DND-41 (cell line): ENCODE measurements around the gene NUBP2.

Source experiments
- ATAC-seq: fragments of 200-7000 bp; cut with Tn5 transposase; 3 replicates; pipeline ENCODE4 v1.9.1; 2021; ENCODE audit warnings: low read depth; ENCODE audit not compliant: insufficient read depth
- DNase-seq: peaks from one replicate; pipeline ENCODE4 v3.0.0-alpha.2; 2020
- H2AFZ ChIP-seq: 2 replicates; pipeline ENCODE4 v1.6.0; 2012; ENCODE audit warnings: low read depth, low read length
- H3K27ac ChIP-seq: 2 replicates; pipeline ENCODE4 v1.5.1; 2012; ENCODE audit warnings: low read length, inconsistent platforms
- H3K27me3 ChIP-seq: fragments of 200-600 bp; sonication (generic); 2 replicates; pipeline ENCODE4 v1.6.0; 2012; ENCODE audit warnings: low read length, mild to moderate bottlenecking, inconsistent platforms; ENCODE audit not compliant: insufficient read depth, poor library complexity
- H3K36me3 ChIP-seq: 2 replicates; pipeline ENCODE4 v1.5.1; 2012; ENCODE audit warnings: low read length, inconsistent platforms; ENCODE audit not compliant: insufficient read depth
- H3K4me1 ChIP-seq: 2 replicates; pipeline ENCODE4 v1.5.1; 2012; ENCODE audit warnings: mild to moderate bottlenecking, low read length; ENCODE audit not compliant: insufficient read depth
- H3K4me2 ChIP-seq: 2 replicates; pipeline ENCODE4 v1.6.0; 2012; ENCODE audit warnings: mild to moderate bottlenecking, moderate library complexity, low read length, inconsistent platforms; ENCODE audit not compliant: insufficient read depth
- H3K4me3 ChIP-seq, 2 experiments: fragments of 200-600 bp in 1 of 2; shearing (Covaris generic) in 1 of 2; 2 replicates each; pipeline ENCODE4 v1.5.1; 2012 to 2016; ENCODE audit warnings: inconsistent platforms in 2 of 2, low read length in 2 of 2, mild to moderate bottlenecking in 2 of 2, low read depth in 1 of 2, moderate library complexity in 1 of 2
- H3K79me2 ChIP-seq: 2 replicates; pipeline ENCODE4 v1.6.0; 2012; ENCODE audit warnings: low read length, inconsistent platforms; ENCODE audit not compliant: insufficient read depth
- H3K9ac ChIP-seq: 2 replicates; pipeline ENCODE4 v1.6.0; 2012; ENCODE audit warnings: low read depth, mild to moderate bottlenecking, inconsistent platforms, low read length, moderate library complexity
- H3K9me3 ChIP-seq: 2 replicates; pipeline ENCODE4 v1.5.1; 2012; ENCODE audit warnings: low read length, moderate library complexity, mild to moderate bottlenecking, inconsistent platforms; ENCODE audit not compliant: insufficient read depth, severe bottlenecking
- H4K20me1 ChIP-seq: 2 replicates; pipeline ENCODE4 v1.6.0; 2012; ENCODE audit warnings: low read length; ENCODE audit not compliant: insufficient read depth
- EZH2 ChIP-seq: IDR thresholded peaks from 3 replicates; pipeline ENCODE4 v1.6.1; 2012; ENCODE audit warnings: borderline replicate concordance, low read depth, mild to moderate bottlenecking, moderate library complexity, low read length, inconsistent platforms; ENCODE audit not compliant: severe bottlenecking
- TF ChIP-seq, protein P1 (sequence below): IDR thresholded peaks from 2 replicates; pipeline ENCODE4 v1.5.1; 2012; ENCODE audit warnings: borderline replicate concordance, low read length, moderate library complexity, mild to moderate bottlenecking; ENCODE audit not compliant: poor library complexity, severe bottlenecking; ENCODE audit errors: extremely low read depth

The NUBP2 gene

GRCh38 chr16:1759511-1759910, 23.2 kb upstream of the NUBP2 start:
- DNase-seq (no peak), ATAC-seq (no peak)
- no peaks in the 10 kb centered on the region for H3K4me1 ChIP-seq
- peaks cover 3% of the 10 kb centered on the region; the same call in 1 of the 2 replicates for H4K20me1 ChIP-seq
- H3K79me2 ChIP-seq = no peaks in the 10 kb centered on the region
- peaks cover 65% of the 10 kb centered on the region for H3K36me3 ChIP-seq
- H2AFZ ChIP-seq = no peak overlapping the region
- H3K4me2 ChIP-seq = no peak overlapping the region
- no peak for TF ChIP-seq EZH2
- H3K27ac ChIP-seq = no peak overlapping the region
- no peaks in the 10 kb centered on the region for H3K27me3 ChIP-seq
- no peak overlapping the region for H3K9ac ChIP-seq
- no peaks in the 10 kb centered on the region for H3K9me3 ChIP-seq
- H3K4me3 ChIP-seq = no peak overlapping the region

GRCh38 chr16:1760911-1761310, 21.8 kb upstream of the NUBP2 start:
- H3K4me1 ChIP-seq = no peaks in the 10 kb centered on the region
- no peaks in the 10 kb centered on the region for H3K9me3 ChIP-seq
- no peak overlapping the region for H2AFZ ChIP-seq
- H3K79me2 ChIP-seq = no peaks in the 10 kb centered on the region
- H3K4me2 ChIP-seq = no peak overlapping the region
- DNase-seq = no peak
- peaks cover 3% of the 10 kb centered on the region; the same call in 1 of the 2 replicates for H4K20me1 ChIP-seq
- H3K27me3 ChIP-seq = no peaks in the 10 kb centered on the region
- peaks cover 70% of the 10 kb centered on the region for H3K36me3 ChIP-seq
- no peak overlapping the region for H3K27ac ChIP-seq
- no peak for ATAC-seq
- no peak overlapping the region for H3K4me3 ChIP-seq
- TF ChIP-seq, protein P1, sequence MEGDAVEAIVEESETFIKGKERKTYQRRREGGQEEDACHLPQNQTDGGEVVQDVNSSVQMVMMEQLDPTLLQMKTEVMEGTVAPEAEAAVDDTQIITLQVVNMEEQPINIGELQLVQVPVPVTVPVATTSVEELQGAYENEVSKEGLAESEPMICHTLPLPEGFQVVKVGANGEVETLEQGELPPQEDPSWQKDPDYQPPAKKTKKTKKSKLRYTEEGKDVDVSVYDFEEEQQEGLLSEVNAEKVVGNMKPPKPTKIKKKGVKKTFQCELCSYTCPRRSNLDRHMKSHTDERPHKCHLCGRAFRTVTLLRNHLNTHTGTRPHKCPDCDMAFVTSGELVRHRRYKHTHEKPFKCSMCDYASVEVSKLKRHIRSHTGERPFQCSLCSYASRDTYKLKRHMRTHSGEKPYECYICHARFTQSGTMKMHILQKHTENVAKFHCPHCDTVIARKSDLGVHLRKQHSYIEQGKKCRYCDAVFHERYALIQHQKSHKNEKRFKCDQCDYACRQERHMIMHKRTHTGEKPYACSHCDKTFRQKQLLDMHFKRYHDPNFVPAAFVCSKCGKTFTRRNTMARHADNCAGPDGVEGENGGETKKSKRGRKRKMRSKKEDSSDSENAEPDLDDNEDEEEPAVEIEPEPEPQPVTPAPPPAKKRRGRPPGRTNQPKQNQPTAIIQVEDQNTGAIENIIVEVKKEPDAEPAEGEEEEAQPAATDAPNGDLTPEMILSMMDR = no peak
- TF ChIP-seq EZH2 = no peak
- no peak overlapping the region for H3K9ac ChIP-seq

DNA sequence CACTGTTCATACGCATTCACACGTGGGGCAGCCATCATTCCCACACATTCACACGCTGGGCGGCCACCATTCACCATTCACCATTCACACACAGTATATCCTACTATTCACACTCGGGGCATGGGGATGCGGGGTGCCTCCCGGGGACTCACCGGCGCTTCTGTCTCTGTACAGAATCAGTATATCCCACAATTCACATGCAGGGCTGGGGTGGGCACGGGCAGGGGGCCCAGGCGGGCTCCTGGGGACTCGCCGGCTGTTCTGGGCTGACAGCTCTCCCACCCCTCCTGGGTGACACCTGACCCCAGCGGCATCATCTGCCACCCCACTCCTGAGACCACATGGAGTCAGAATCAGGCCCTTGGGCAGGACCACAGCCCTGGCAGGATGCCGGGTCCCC, 21.0 kb upstream of the NUBP2 start:
- Histone ChIP-seq H3K4me3 (no peak overlapping the region), H3K9me3 (no peaks in the 10 kb centered on the region), H3K9ac (no peak overlapping the region), H3K4me2 (no peak overlapping the region), H4K20me1 (peaks cover 3% of the 10 kb centered on the region; the same call in 1 of the 2 replicates), H3K79me2 (no peaks in the 10 kb centered on the region), H3K27me3 (no peaks in the 10 kb centered on the region), H3K36me3 (peaks cover 77% of the 10 kb centered on the region), H3K27ac (no peak overlapping the region), H3K4me1 (no peaks in the 10 kb centered on the region), H2AFZ (no peak overlapping the region)
- ATAC-seq (no peak), DNase-seq (no peak)
- TF ChIP-seq, protein P1 = no peak
- TF ChIP-seq EZH2 = no peak

GRCh38 chr16:1762196-1762878, 20.4 kb upstream of the NUBP2 start:
- Histone ChIP-seq H3K4me2 (no peak overlapping the region), H3K9ac (no peak overlapping the region), H2AFZ (no peak overlapping the region), H3K4me3 (no peak overlapping the region), H3K9me3 (no peaks in the 10 kb centered on the region), H3K27ac (no peak overlapping the region), H4K20me1 (peaks cover 3% of the 10 kb centered on the region; the same call in 1 of the 2 replicates), H3K36me3 (peaks cover 83% of the 10 kb centered on the region), H3K79me2 (no peaks in the 10 kb centered on the region), H3K4me1 (no peaks in the 10 kb centered on the region), H3K27me3 (no peaks in the 10 kb centered on the region)
- TF ChIP-seq, protein P1 = no peak
- TF ChIP-seq EZH2 = no peak
- no peak for ATAC-seq
- DNase-seq = no peak
